IPS-NIHi11 (cell line): ENCODE measurements around the gene UBP1.
"Not testable (repeated sequence)": the region's sequence is repeated elsewhere in the genome, so short reads cannot be mapped to it uniquely, and the experiment has no call there.

ENCODE experiments used
- DNase-seq: peaks from one replicate; pipeline ENCODE4 v3.0.0; 2012; ENCODE audit warnings: mixed read lengths, low spot score

Gene UBP1

GRCh38 chr3:33440328-33441224, at the start of gene UBP1:
UBP1 (minus strand) TSS chr3:33440405; CDS start chr3:33439848, 557 bp downstream.
- peak; percentile 97 for DNase-seq

GRCh38 chr3:33488683-33489082, 48.5 kb upstream of the UBP1 start:
- no peak for DNase-seq

- no peak for DNase-seq
These were observed 48.0 kb upstream of the UBP1 start for GRCh38 chr3:33488246-33488645.

GRCh38 chr3:33482111-33482521, 41.9 kb upstream of the UBP1 start:
- no peak for DNase-seq

- DNase-seq, result no peak
These were observed 34.7 kb upstream of the UBP1 start for GRCh38 chr3:33474896-33475295.

- DNase-seq, result no peak
These were observed 33.6 kb upstream of the UBP1 start for GRCh38 chr3:33473813-33474212.

- DNase-seq, result no peak
These were observed 27.6 kb upstream of the UBP1 start for GRCh38 chr3:33467786-33468185.

- DNase-seq, result no peak
These were observed 20.9 kb upstream of the UBP1 start for GRCh38 chr3:33461097-33461496.

- not testable (repeated sequence) for DNase-seq
These were observed 19.4 kb upstream of the UBP1 start for GRCh38 chr3:33459577-33459976.

- no peak for DNase-seq
These were observed 18.2 kb upstream of the UBP1 start for GRCh38 chr3:33458446-33458845.

GRCh38 chr3:33456756-33457155, 16.6 kb upstream of the UBP1 start:
- no peak for DNase-seq

- no peak for DNase-seq
These were observed 13.1 kb upstream of the UBP1 start for GRCh38 chr3:33453331-33453761.

- not testable (repeated sequence) for DNase-seq
These were observed 11.8 kb upstream of the UBP1 start for GRCh38 chr3:33451994-33452393.

- DNase-seq, result no peak
These were observed 7.8 kb upstream of the UBP1 start for GRCh38 chr3:33447958-33448357.

GRCh38 chr3:33447256-33447625, 7.0 kb upstream of the UBP1 start:
- DNase-seq, result not testable (repeated sequence)

- DNase-seq, result no peak
These were observed 2.0 kb upstream of the UBP1 start for GRCh38 chr3:33442190-33442589.

- no peak for DNase-seq
These were observed 1.2 kb upstream of the UBP1 start for GRCh38 chr3:33441225-33441976.

GRCh38 chr3:33439546-33440327, 468 bp downstream of the UBP1 start:
- DNase-seq, result peak; percentile 75

- DNase-seq, result no peak
These were observed 1.2 kb downstream of the UBP1 start for GRCh38 chr3:33438881-33439545.

GRCh38 chr3:33438284-33438668, 1.9 kb downstream of the UBP1 start:
- no peak for DNase-seq

GRCh38 chr3:33437556-33438283, 2.5 kb downstream of the UBP1 start:
- DNase-seq, result no peak
